ENCODE data around the gene VPS35L. TPM values are rescaled to one million over a fixed set of nuclear protein-coding genes. Genes with fewer than 3 reads are reported as not detected.
"Not testable (repeated sequence)": the region's sequence is repeated elsewhere in the genome, so short reads cannot be mapped to it uniquely, and the experiment has no call there.

Gene VPS35L
- total RNA-seq, 1 donor from 2014 or later, result 19.4 TPM

- intact Hi-C loops (cut with DNase I), result no loop called here
- DNase-seq, result no peak
- no peak for ATAC-seq (ENCODE audit: poor library complexity)
These were observed 119.0 kb downstream of the VPS35L start for GRCh38 chr16:19674485-19674884.

GRCh38 chr16:19677402-19677801 is 121.9 kb downstream of the VPS35L start:
- no peak for DNase-seq
- peak; percentile 75 for ATAC-seq (ENCODE audit: poor library complexity)
- intact Hi-C loops (cut with DNase I), result no loop called here

- DNase-seq (no peak), ATAC-seq (ENCODE audit: poor library complexity) (no peak)
- intact Hi-C loops (cut with DNase I), result no loop called here
These were observed 123.3 kb downstream of the VPS35L start for GRCh38 chr16:19678804-19679203.

- DNase-seq; intact Hi-C loops (cut with DNase I); ATAC-seq (ENCODE audit: poor library complexity): not testable (repeated sequence)
These were observed 123.8 kb downstream of the VPS35L start for GRCh38 chr16:19679281-19679680.

- intact Hi-C loops (cut with DNase I), result no loop called here
- DNase-seq, result no peak
- ATAC-seq (ENCODE audit: poor library complexity), result no peak
These were observed 125.4 kb downstream of the VPS35L start for GRCh38 chr16:19680881-19681340.

- ATAC-seq (ENCODE audit: poor library complexity), result no peak
- DNase-seq, result no peak
- intact Hi-C loops (cut with DNase I), result no loop called here
These were observed 126.1 kb downstream of the VPS35L start for GRCh38 chr16:19681637-19682036.

GRCh38 chr16:19683453-19684236 is 128.1 kb downstream of the VPS35L start:
- intact Hi-C loops (cut with DNase I), result no loop called here
- no peak for ATAC-seq (ENCODE audit: poor library complexity)
- DNase-seq, result no peak

GRCh38 chr16:19685176-19685575 is 129.7 kb downstream of the VPS35L start:
- no peak for DNase-seq
- intact Hi-C loops (cut with DNase I), result no loop called here
- ATAC-seq (ENCODE audit: poor library complexity), result no peak

- ATAC-seq (ENCODE audit: poor library complexity), result no peak
- no peak for DNase-seq
- intact Hi-C loops (cut with DNase I), result no loop called here
These were observed 131.8 kb downstream of the VPS35L start for GRCh38 chr16:19687279-19687678.

GRCh38 chr16:19688396-19689024 is 133.0 kb downstream of the VPS35L start:
- intact Hi-C loops (cut with DNase I), result no loop called here
- DNase-seq (no peak), ATAC-seq (ENCODE audit: poor library complexity) (no peak)

- DNase-seq, result no peak
- no peak for ATAC-seq (ENCODE audit: poor library complexity)
- intact Hi-C loops (cut with DNase I), result no loop called here
These were observed 133.8 kb downstream of the VPS35L start for GRCh38 chr16:19689342-19689741.

GRCh38 chr16:19690196-19690595 is 134.7 kb downstream of the VPS35L start:
- DNase-seq (no peak), ATAC-seq (ENCODE audit: poor library complexity) (peak; percentile 69)
- intact Hi-C loops (cut with DNase I), result no loop called here

GRCh38 chr16:19691161-19691711 is 135.7 kb downstream of the VPS35L start:
- ATAC-seq (ENCODE audit: poor library complexity), result peak; percentile 14
- intact Hi-C loops (cut with DNase I), result no loop called here
- DNase-seq, result peak; percentile 55

GRCh38 chr16:19694989-19695388 is 139.5 kb downstream of the VPS35L start:
- no peak for ATAC-seq (ENCODE audit: poor library complexity)
- DNase-seq, result no peak
- intact Hi-C loops (cut with DNase I), result no loop called here

GRCh38 chr16:19696328-19696727 is 140.8 kb downstream of the VPS35L start:
- intact Hi-C loops (cut with DNase I), result no loop called here
- DNase-seq (peak; percentile 82), ATAC-seq (ENCODE audit: poor library complexity) (peak; percentile 62)

- ATAC-seq (ENCODE audit: poor library complexity), result no peak
- intact Hi-C loops (cut with DNase I), result no loop called here
- no peak for DNase-seq
These were observed 141.5 kb downstream of the VPS35L start for GRCh38 chr16:19696961-19697360.

- intact Hi-C loops (cut with DNase I), result no loop called here
These were observed 142.3 kb downstream of the VPS35L start for GRCh38 chr16:19697756-19698318.

GRCh38 chr16:19698480-19699465 is 143.3 kb downstream of the VPS35L start:
- DNase-seq, result no peak
- peak; percentile 28 for ATAC-seq (ENCODE audit: poor library complexity)
- intact Hi-C loops (cut with DNase I), result no loop called here

More at GRCh38 chr16:19697756-19698318, 142.3 kb downstream of the VPS35L start:
- ATAC-seq (ENCODE audit: poor library complexity) (no peak), DNase-seq (no peak)
